Stimulated activated CD8-positive, alpha-beta memory T cell treated with anti-CD3 and anti-CD28 coated beads, Interleukin-2, amount 100 ng/mL, for 1 hour (primary cell): ENCODE results near the gene WDR19.

Experiments
- DNase-seq, 2 donors: peaks; one replicate each; pipeline ENCODE4 v3.0.0-alpha.2; 2020; ENCODE audit warnings: low read depth in 2 of 2

The WDR19 gene

GRCh38 chr4:39303871-39304270 lies 121.5 kb downstream of the WDR19 start:
- no peak for DNase-seq

- DNase-seq: no peak
These were observed 122.3 kb downstream of the WDR19 start for GRCh38 chr4:39304651-39305050.

- no peak for DNase-seq
These were observed 123.8 kb downstream of the WDR19 start for GRCh38 chr4:39305912-39306677.

- no peak for DNase-seq
These were observed 126.3 kb downstream of the WDR19 start for GRCh38 chr4:39308611-39309010.

GRCh38 chr4:39312816-39313215 lies 130.5 kb downstream of the WDR19 start:
- no peak for DNase-seq

- no peak for DNase-seq
These were observed 137.3 kb downstream of the WDR19 start for GRCh38 chr4:39319676-39320075.

GRCh38 chr4:39320381-39321115 lies 138.2 kb downstream of the WDR19 start:
- DNase-seq: no peak

- no peak for DNase-seq
These were observed 141.5 kb downstream of the WDR19 start for GRCh38 chr4:39323821-39324220.

- DNase-seq: no peak
These were observed 142.1 kb downstream of the WDR19 start for GRCh38 chr4:39324446-39324845.

GRCh38 chr4:39324897-39325613 lies 142.7 kb downstream of the WDR19 start:
- DNase-seq: no peak

- DNase-seq: no peak
These were observed 144.2 kb downstream of the WDR19 start for GRCh38 chr4:39326468-39326977.

GRCh38 chr4:39330353-39330752 lies 148.0 kb downstream of the WDR19 start:
- DNase-seq: no peak

- no peak for DNase-seq
These were observed 148.9 kb downstream of the WDR19 start for GRCh38 chr4:39331191-39331590.
